Cardiac muscle cell (in vitro differentiated cells and primary cell): ENCODE measurements around the gene KCNMA1. TPM values are rescaled to one million over a fixed set of nuclear protein-coding genes. Genes with fewer than 3 reads are reported as not detected.

ENCODE experiments used
- DNase-seq, 2 donors: peaks; one replicate each; pipeline versions ENCODE4 v3.0.0 to v3.0.0-alpha.2; 2010 to 2017; ENCODE audit warnings: low read depth in 1 of 2, low spot score in 1 of 2
- H3K27ac ChIP-seq: fragments of 200-600 bp; sonication (generic); 2 replicates; pipeline ENCODE4 v1.5.1; 2016
- H3K27me3 ChIP-seq: fragments of 200-600 bp; sonication (generic); 2 replicates; pipeline ENCODE4 v1.6.0; 2016; ENCODE audit warnings: control low read depth
- H3K36me3 ChIP-seq: fragments of 200-600 bp; sonication (generic); 2 replicates; pipeline ENCODE4 v1.5.1; 2016; ENCODE audit warnings: control low read depth
- H3K4me1 ChIP-seq: fragments of 200-600 bp; sonication (generic); 2 replicates; pipeline ENCODE4 v1.8.1; 2017; ENCODE audit warnings: low read depth, mild to moderate bottlenecking, mixed run types
- H3K4me3 ChIP-seq: fragments of 200-600 bp; sonication (generic); 2 replicates; pipeline ENCODE4 v1.5.1; 2016; ENCODE audit warnings: mild to moderate bottlenecking
- H3K9me3 ChIP-seq: fragments of 200-600 bp; sonication (generic); 2 replicates; pipeline ENCODE4 v1.5.1; 2017; ENCODE audit warnings: low read depth, mild to moderate bottlenecking, control low read depth
- CTCF ChIP-seq: IDR thresholded peaks from 2 replicates; pipeline ENCODE4 v1.5.1; 2012; ENCODE audit warnings: low read depth, mild to moderate bottlenecking, low read length
- polyA plus RNA-seq: library from polyadenylated mRNA; unstranded; fragments of >200 nt; fragmentation: Nextera tagmentation; extraction: Ambion mirVana; gene quantifications from 2 replicates; pipeline ENCODE4 v1.2.1, GENCODE V29; 2016
- total RNA-seq: library from RNA; depleted of rRNA; stranded (reverse); fragments of >200 nt; gene quantifications from 2 replicates; pipeline ENCODE4 v1.2.3, GENCODE V29; 2016

The KCNMA1 gene
- total and polyA plus RNA-seq, 2 experiments from 2014 or later = 1.8 to 1.9 TPM

DNA sequence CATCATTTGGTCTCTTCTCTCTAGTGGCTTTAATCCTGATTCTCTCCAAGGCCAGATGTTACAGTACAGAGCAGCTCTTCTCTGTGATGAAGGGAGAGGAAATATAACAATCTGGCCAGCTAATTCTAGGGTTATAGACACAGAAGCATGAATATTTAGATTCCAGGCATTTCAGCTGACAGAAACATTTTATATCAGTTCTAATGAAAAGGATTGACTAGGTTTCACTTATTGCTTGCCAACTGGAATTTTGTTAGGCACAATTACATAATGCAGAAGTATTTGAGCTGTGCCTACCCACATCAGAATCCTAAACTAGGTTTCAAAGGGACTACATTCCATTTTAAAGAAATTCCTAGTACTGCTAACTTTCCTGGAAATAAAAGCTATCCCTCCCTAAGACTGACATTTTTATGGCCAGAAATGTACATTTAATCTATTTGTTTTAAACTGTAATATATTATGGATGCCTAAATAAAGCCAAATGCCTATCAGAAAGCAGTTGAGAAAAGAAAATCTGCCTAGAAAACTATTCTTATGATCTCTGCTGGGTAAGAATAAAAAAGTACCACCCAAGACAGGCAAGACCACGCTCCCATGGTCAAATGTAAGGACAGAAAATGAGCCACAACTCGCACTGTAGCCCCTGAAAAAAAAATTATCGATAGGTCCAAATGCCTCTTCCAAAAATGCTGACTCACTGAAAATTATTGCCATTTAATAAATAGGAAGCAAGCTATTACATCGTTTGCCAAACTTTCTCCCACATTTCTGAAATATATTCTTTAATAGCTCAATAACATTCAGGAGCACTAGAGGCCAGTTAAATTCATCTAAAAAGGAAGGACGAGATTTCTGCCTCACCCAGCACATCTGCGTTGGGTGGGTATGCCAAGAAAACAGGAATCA is 498.1 kb downstream of the KCNMA1 start:
- peaks cover 4% of the 10 kb centered on the region for H3K4me1 ChIP-seq
- no peak overlapping the region for H3K4me3 ChIP-seq
- no peaks in the 10 kb centered on the region for H3K27me3 ChIP-seq
- no peak for DNase-seq
- no peak overlapping the region for H3K27ac ChIP-seq
- no peak for TF ChIP-seq CTCF
- H3K9me3 ChIP-seq = no peaks in the 10 kb centered on the region
- no peaks in the 10 kb centered on the region for H3K36me3 ChIP-seq

- Histone ChIP-seq H3K4me3 (no peak overlapping the region), H3K27ac (no peak overlapping the region), H3K4me1 (peaks cover 4% of the 10 kb centered on the region), H3K9me3 (no peaks in the 10 kb centered on the region), H3K27me3 (no peaks in the 10 kb centered on the region), H3K36me3 (no peaks in the 10 kb centered on the region)
- no peak for TF ChIP-seq CTCF
- DNase-seq = peak in 1 of 2 donors; percentile 32
These were observed 499.1 kb downstream of the KCNMA1 start for GRCh38 chr10:77138541-77138940.

DNA sequence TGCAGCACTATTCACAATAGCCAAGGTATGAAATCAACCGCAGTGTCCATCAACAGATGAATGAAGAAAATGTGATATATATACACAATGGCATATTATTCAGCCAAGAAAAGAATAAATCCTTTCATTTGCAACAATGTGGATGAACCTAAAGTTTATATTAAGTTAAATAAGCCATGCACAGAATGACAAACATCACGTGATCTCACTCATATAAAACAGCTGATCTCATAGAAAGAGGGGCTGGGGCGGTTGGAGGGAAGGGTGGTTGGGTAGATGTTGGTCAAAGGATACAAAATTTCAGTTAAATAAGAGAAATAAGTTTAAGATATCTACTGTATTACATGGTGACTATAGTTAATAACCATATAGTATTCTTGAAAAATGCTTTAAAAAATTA is 502.1 kb downstream of the KCNMA1 start:
- no peak overlapping the region for H3K27ac ChIP-seq
- DNase-seq = no peak
- no peaks in the 10 kb centered on the region for H3K27me3 ChIP-seq
- peaks cover 4% of the 10 kb centered on the region for H3K4me1 ChIP-seq
- H3K36me3 ChIP-seq = no peaks in the 10 kb centered on the region
- no peak for TF ChIP-seq CTCF
- H3K4me3 ChIP-seq = no peak overlapping the region
- no peaks in the 10 kb centered on the region for H3K9me3 ChIP-seq

GRCh38 chr10:77131214-77131613 is 506.4 kb downstream of the KCNMA1 start:
- no peak for TF ChIP-seq CTCF
- no peaks in the 10 kb centered on the region for H3K36me3 ChIP-seq
- no peaks in the 10 kb centered on the region for H3K27me3 ChIP-seq
- no peak overlapping the region for H3K4me3 ChIP-seq
- no peaks in the 10 kb centered on the region for H3K9me3 ChIP-seq
- no peaks in the 10 kb centered on the region for H3K4me1 ChIP-seq
- H3K27ac ChIP-seq = no peak overlapping the region
- no peak for DNase-seq

DNA sequence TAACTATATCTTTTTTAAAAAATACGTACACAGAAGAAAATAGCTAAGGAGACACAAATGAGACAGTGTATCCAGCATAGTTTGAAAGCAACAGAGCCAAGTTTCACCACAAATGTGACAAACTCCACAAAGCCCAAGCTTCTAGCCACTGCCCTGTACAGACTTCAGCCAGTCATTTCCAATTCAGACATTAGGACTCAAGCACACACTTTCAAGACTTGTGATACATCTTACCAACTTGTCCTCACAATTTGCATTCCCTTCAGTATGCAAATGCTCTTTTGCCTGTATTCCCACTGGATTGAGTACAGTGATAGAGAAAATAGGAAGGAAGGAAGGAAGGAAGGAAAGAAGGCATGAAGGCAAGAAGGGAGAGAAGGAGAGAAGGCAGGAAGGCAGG is 510.4 kb downstream of the KCNMA1 start:
- no peaks in the 10 kb centered on the region for H3K36me3 ChIP-seq
- no peak overlapping the region for H3K4me3 ChIP-seq
- H3K9me3 ChIP-seq = no peaks in the 10 kb centered on the region
- H3K27ac ChIP-seq = no peak overlapping the region
- H3K27me3 ChIP-seq = no peaks in the 10 kb centered on the region
- H3K4me1 ChIP-seq = no peaks in the 10 kb centered on the region
- TF ChIP-seq CTCF = no peak
- DNase-seq = no peak
